Spleen (tissue), 11 donors: ENCODE results near the gene EIF3I. TPM values are rescaled to one million over a fixed set of nuclear protein-coding genes. Genes with fewer than 3 reads are reported as not detected.
A peak's percentile ranks its signal among the peaks of the same experiment; 100 is the strongest.

Experiments used
- DNase-seq: peaks from one replicate; pipeline ENCODE4 v3.0.0-alpha.2; 2020
- H3K27ac ChIP-seq, 8 donors: fragments of 200-600 bp; sonication (generic) in 7 of 8; 1 replicate in 4 of 8; 2 replicates in 4 of 8; pipeline versions ENCODE4 v1.5.0 to v1.8.0; 2016 to 2021; ENCODE audit warnings: inconsistent platforms in 4 of 8, mild to moderate bottlenecking in 4 of 8, moderate library complexity in 1 of 8
- H3K27me3 ChIP-seq, 7 donors: fragments of 200-600 bp; sonication (generic) in 6 of 7; replicated peaks in 1 of 7; 1 replicate in 4 of 7; 2 replicates in 3 of 7; pipeline versions ENCODE4 v1.5.0 to v1.8.0; 2016 to 2021; ENCODE audit warnings: inconsistent platforms in 3 of 7, mild to moderate bottlenecking in 1 of 7
- H3K36me3 ChIP-seq, 6 donors: fragments of 200-600 bp; sonication (generic) in 5 of 6; 1 replicate in 4 of 6; 2 replicates in 2 of 6; pipeline versions ENCODE4 v1.5.0 to v1.8.0; 2016 to 2021; ENCODE audit warnings: inconsistent platforms in 2 of 6
- H3K4me1 ChIP-seq, 6 donors: fragments of 200-600 bp; sonication (generic) in 5 of 6; 1 replicate in 3 of 6; 2 replicates in 3 of 6; pipeline versions ENCODE4 v1.5.0 to v1.8.0; 2016 to 2021; ENCODE audit warnings: inconsistent platforms in 3 of 6
- H3K4me3 ChIP-seq, 8 donors: fragments of 200-600 bp; sonication (generic) in 7 of 8; 1 replicate in 4 of 8; 2 replicates in 4 of 8; pipeline versions ENCODE4 v1.5.0 to v1.8.0; 2016 to 2021; ENCODE audit warnings: inconsistent platforms in 4 of 8, mild to moderate bottlenecking in 4 of 8, moderate library complexity in 2 of 8
- H3K9me3 ChIP-seq, 8 donors: fragments of 200-600 bp; sonication (generic) in 7 of 8; 1 replicate in 4 of 8; 2 replicates in 4 of 8; pipeline versions ENCODE4 v1.5.0 to v1.8.0; 2016 to 2021; ENCODE audit warnings: inconsistent platforms in 4 of 8
- POLR2A ChIP-seq, 3 donors: fragments of 450-650 bp; IDR thresholded peaks; one replicate each; pipeline ENCODE4 v1.5.1; 2017; ENCODE audit warnings: antibody characterized with exemption in 3 of 3, mild to moderate bottlenecking in 1 of 3
- POLR2AphosphoS5 ChIP-seq, 3 donors: sonication (generic); formaldehyde crosslinking; IDR thresholded peaks; one replicate each; pipeline ENCODE4 v1.5.1; 2017; ENCODE audit warnings: antibody characterized with exemption in 3 of 3
- WGBS, 5 donors: extraction: QIAGEN DNeasy Blood & Tissue Kit in 3 of 5; methylation state at CpG; one replicate each; pipeline versions ENCODE4 v1.1.5 to v1.1.7; 2013 to 2018; 5-methylcytosine and 5-hydroxymethylcytosine counted together
- intact Hi-C: fragments of 100-400 bp; cut with DNase I; formaldehyde crosslinking; loops from one replicate; pipeline ENCODE4 v1.15.0; 2023; ENCODE audit warnings: low total_unique reads
- polyA plus RNA-seq, 3 donors: library from polyadenylated mRNA; stranded (reverse); fragments of 200-250 nt; gene quantifications; one replicate each; pipeline ENCODE4 v1.2.1, GENCODE V29; 2013
- total RNA-seq, 7 donors: library from RNA; depleted of rRNA in 3 of 7; stranded (reverse); fragments of >200 nt in 3 of 7; fragmentation: NEBNext Ultra II Directional in 4 of 7; extraction: Animal tissue kit (Norgen Biotek cat#: 25700) in 4 of 7; gene quantifications; one replicate each; pipeline versions ENCODE4 v1.1.0 to v1.2.1, GENCODE V29; 2016 to 2021
- TF ChIP-seq, protein P1 (sequence below), 11 experiments: fragments of 200-600 bp in 7 of 11; fragments of 450-650 bp in 4 of 11; sonication (generic) in 4 of 11; IDR thresholded peaks in 8 of 11; conservative IDR thresholded peaks in 3 of 11; 1 replicate in 7 of 11; 2 replicates in 4 of 11; pipeline versions ENCODE4 v1.4.0 to v1.8.0; 2016 to 2021; ENCODE audit warnings: antibody characterized with exemption in 11 of 11, inconsistent platforms in 4 of 11, mild to moderate bottlenecking in 1 of 11
- donor health status: healthy with polysubstance abuse.
- donor health status: DM: no; HTN: no; CAD: no; lungs with moderate emphysema.
- donor health status: DM: no; HTN: no; CAD: no.
- donor health status: Bipolar disorder and iron deficiency.
- donor health status: healthy.
- donor health status: DM: no; HTN: no; CAD: no.
- donor health status: DM: yes; HTN: yes; CAD: no.

Gene EIF3I
- total and polyA plus RNA-seq, 10 donors: 94.5 to 182 (median 114) TPM

- TF ChIP-seq, protein P1, sequence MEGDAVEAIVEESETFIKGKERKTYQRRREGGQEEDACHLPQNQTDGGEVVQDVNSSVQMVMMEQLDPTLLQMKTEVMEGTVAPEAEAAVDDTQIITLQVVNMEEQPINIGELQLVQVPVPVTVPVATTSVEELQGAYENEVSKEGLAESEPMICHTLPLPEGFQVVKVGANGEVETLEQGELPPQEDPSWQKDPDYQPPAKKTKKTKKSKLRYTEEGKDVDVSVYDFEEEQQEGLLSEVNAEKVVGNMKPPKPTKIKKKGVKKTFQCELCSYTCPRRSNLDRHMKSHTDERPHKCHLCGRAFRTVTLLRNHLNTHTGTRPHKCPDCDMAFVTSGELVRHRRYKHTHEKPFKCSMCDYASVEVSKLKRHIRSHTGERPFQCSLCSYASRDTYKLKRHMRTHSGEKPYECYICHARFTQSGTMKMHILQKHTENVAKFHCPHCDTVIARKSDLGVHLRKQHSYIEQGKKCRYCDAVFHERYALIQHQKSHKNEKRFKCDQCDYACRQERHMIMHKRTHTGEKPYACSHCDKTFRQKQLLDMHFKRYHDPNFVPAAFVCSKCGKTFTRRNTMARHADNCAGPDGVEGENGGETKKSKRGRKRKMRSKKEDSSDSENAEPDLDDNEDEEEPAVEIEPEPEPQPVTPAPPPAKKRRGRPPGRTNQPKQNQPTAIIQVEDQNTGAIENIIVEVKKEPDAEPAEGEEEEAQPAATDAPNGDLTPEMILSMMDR (IDR thresholded peaks at IDR 0.05 in 8 of 11, conservative IDR thresholded peaks at IDR 0.05 in 3 of 11): no peak
- TF ChIP-seq POLR2AphosphoS5 (IDR thresholded peaks at IDR 0.05) (no peak), POLR2A (IDR thresholded peaks at IDR 0.05) (no peak)
- peaks cover 4 to 100% (median 85%) of the 10 kb centered on the region in 6 donors for H3K36me3 ChIP-seq
- WGBS, 5 donors: 85 to 97% (median 87%) methylated on average over 2 of the region's 2 CpGs
These were observed 36.1 kb upstream of the EIF3I start for GRCh38 chr1:32186077-32186476.

GRCh38 chr1:32186491-32186890 lies 35.7 kb upstream of the EIF3I start:
- peaks cover 11 to 51% (median 42%) of the 10 kb centered on the region in 6 donors for H3K4me1 ChIP-seq
- intact Hi-C loops: no loop called here
- 91 to 97% (median 95%) methylated on average over 2 of the region's 2 CpGs for WGBS, 5 donors
- H3K27me3 ChIP-seq: no peaks in the 10 kb centered on the region
- TF ChIP-seq, protein P1 (IDR thresholded peaks at IDR 0.05 in 8 of 11, conservative IDR thresholded peaks at IDR 0.05 in 3 of 11): no peak
- TF ChIP-seq POLR2AphosphoS5 (IDR thresholded peaks at IDR 0.05) (no peak), POLR2A (IDR thresholded peaks at IDR 0.05) (no peak)
- no peak overlapping the region for H3K4me3 ChIP-seq
- H3K9me3 ChIP-seq: no peaks in the 10 kb centered on the region
- no peak for DNase-seq
- H3K27ac ChIP-seq: no peak overlapping the region
- H3K36me3 ChIP-seq: peaks cover 4 to 100% (median 87%) of the 10 kb centered on the region in 6 donors

More at GRCh38 chr1:32186077-32186476, 36.1 kb upstream of the EIF3I start:
- intact Hi-C loops: no loop called here
- Histone ChIP-seq H3K27ac (no peak overlapping the region), H3K27me3 (no peaks in the 10 kb centered on the region), H3K4me3 (no peak overlapping the region), H3K4me1 (peaks cover 14 to 55% (median 46%) of the 10 kb centered on the region in 6 donors), H3K9me3 (no peaks in the 10 kb centered on the region)
- DNase-seq: no peak

- intact Hi-C loops: no loop called here
- H3K9me3 ChIP-seq: no peaks in the 10 kb centered on the region
- H3K4me3 ChIP-seq: no peak overlapping the region
- H3K27ac ChIP-seq: no peak overlapping the region
- peaks cover 4 to 100% (median 92%) of the 10 kb centered on the region in 6 donors for H3K36me3 ChIP-seq
- peaks cover 4 to 37% (median 29%) of the 10 kb centered on the region in 6 donors for H3K4me1 ChIP-seq
- DNase-seq: no peak
- no peaks in the 10 kb centered on the region for H3K27me3 ChIP-seq
- 97 to 99% (median 98%) methylated on average over 8 to 9 of the region's 9 CpGs for whole genome bisulfite sequencing, 5 donors
- no peak for TF ChIP-seq POLR2A (IDR thresholded peaks at IDR 0.05)
- TF ChIP-seq POLR2AphosphoS5 (IDR thresholded peaks at IDR 0.05): peak in 1 of 3 donors; percentile 32
These were observed 34.4 kb upstream of the EIF3I start for GRCh38 chr1:32187850-32188249.

- Histone ChIP-seq H3K9me3 (no peaks in the 10 kb centered on the region), H3K36me3 (peaks cover 12 to 100% (median 97%) of the 10 kb centered on the region in 6 donors), H3K27ac (no peak overlapping the region), H3K4me1 (peaks cover 3 to 27% (median 12%) of the 10 kb centered on the region in 6 donors), H3K4me3 (no peak overlapping the region), H3K27me3 (no peaks in the 10 kb centered on the region)
- 86 to 98% (median 96%) methylated on average over 8 of the region's 8 CpGs for WGBS, 5 donors
- DNase-seq: no peak
- TF ChIP-seq, protein P1 (IDR thresholded peaks at IDR 0.05 in 8 of 11, conservative IDR thresholded peaks at IDR 0.05 in 3 of 11): no peak
- no peak for TF ChIP-seq POLR2AphosphoS5 (IDR thresholded peaks at IDR 0.05)
- no peak for TF ChIP-seq POLR2A (IDR thresholded peaks at IDR 0.05)
- intact Hi-C loops: no loop called here
These were observed 29.8 kb upstream of the EIF3I start for GRCh38 chr1:32192220-32192948.
